Activated CD8-positive, alpha-beta memory T cell treated with anti-CD3 and anti-CD28 coated beads, Interleukin-2, amount 50 U/mL, for 1 hour (primary cell): Measurements from ENCODE around the gene TOR1B.
"Not testable (repeated sequence)": the region's sequence is repeated elsewhere in the genome, so short reads cannot be mapped to it uniquely, and the experiment has no call there.

Source experiments
- DNase-seq: peaks from one replicate; pipeline ENCODE4 v3.0.0-alpha.2; 2020; ENCODE audit errors: extremely low read depth

TOR1B gene

GRCh38 chr9:129802833-129803675 is at the start of gene TOR1B:
TOR1B (plus strand) TSS chr9:129803184; CDS start chr9:129803213, 29 bp downstream.
- peak; percentile 72 for DNase-seq

GRCh38 chr9:129755151-129755550 is 47.8 kb upstream of the TOR1B start:
- DNase-seq, result no peak

- DNase-seq, result no peak
Observed at GRCh38 chr9:129756191-129756590, 46.8 kb upstream of the TOR1B start.

GRCh38 chr9:129757045-129757444 is 45.9 kb upstream of the TOR1B start:
- DNase-seq, result no peak

GRCh38 chr9:129759319-129759718 is 43.7 kb upstream of the TOR1B start:
- DNase-seq, result no peak

- no peak for DNase-seq
Observed at GRCh38 chr9:129759804-129760502, 43.0 kb upstream of the TOR1B start.

GRCh38 chr9:129760784-129761183 is 42.2 kb upstream of the TOR1B start:
- not testable (repeated sequence) for DNase-seq

GRCh38 chr9:129761293-129761900 is 41.6 kb upstream of the TOR1B start:
- DNase-seq, result no peak

- no peak for DNase-seq
Observed at GRCh38 chr9:129761901-129762369, 41.0 kb upstream of the TOR1B start.

- DNase-seq, result not testable (repeated sequence)
Observed at GRCh38 chr9:129762370-129762984, 40.5 kb upstream of the TOR1B start.

- DNase-seq, result no peak
Observed at GRCh38 chr9:129762985-129763926, 39.7 kb upstream of the TOR1B start.

- DNase-seq, result no peak
Observed at GRCh38 chr9:129765764-129766317, 37.1 kb upstream of the TOR1B start.

- no peak for DNase-seq
Observed at GRCh38 chr9:129768486-129768885, 34.5 kb upstream of the TOR1B start.

- DNase-seq, result no peak
Observed at GRCh38 chr9:129769669-129770068, 33.3 kb upstream of the TOR1B start.

- DNase-seq, result no peak
Observed at GRCh38 chr9:129770741-129771140, 32.2 kb upstream of the TOR1B start.

GRCh38 chr9:129773262-129774048 is 29.5 kb upstream of the TOR1B start:
- no peak for DNase-seq

- DNase-seq, result no peak
Observed at GRCh38 chr9:129774791-129775447, 28.1 kb upstream of the TOR1B start.

GRCh38 chr9:129775448-129775798 is 27.6 kb upstream of the TOR1B start:
- no peak for DNase-seq

- DNase-seq, result not testable (repeated sequence)
Observed at GRCh38 chr9:129776096-129776495, 26.9 kb upstream of the TOR1B start.
